ENCODE measurements around the gene NTRK3.

Gene NTRK3

DNA sequence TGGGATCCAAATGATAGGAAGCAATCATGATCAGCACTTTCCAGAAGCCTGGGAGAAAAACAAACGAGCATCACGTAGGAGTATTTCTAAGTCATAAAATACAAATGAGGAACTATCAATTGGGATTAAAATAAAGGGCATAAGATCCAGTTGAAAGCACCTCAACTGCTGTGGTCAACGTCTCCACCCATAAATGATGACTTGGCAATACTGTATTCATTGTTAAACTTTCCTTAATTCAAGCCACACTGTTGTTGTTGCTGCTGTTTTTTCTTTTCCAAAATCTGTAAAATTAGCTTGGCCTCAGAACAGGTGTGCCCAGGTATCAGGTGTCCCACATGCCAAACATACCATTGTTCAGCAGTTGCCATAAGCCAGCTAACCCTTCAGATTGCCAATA, 395.8 kb downstream of the NTRK3 start:
- DNase-seq (ENCODE audit: extremely low read depth, low read depth), result no peak

DNA sequence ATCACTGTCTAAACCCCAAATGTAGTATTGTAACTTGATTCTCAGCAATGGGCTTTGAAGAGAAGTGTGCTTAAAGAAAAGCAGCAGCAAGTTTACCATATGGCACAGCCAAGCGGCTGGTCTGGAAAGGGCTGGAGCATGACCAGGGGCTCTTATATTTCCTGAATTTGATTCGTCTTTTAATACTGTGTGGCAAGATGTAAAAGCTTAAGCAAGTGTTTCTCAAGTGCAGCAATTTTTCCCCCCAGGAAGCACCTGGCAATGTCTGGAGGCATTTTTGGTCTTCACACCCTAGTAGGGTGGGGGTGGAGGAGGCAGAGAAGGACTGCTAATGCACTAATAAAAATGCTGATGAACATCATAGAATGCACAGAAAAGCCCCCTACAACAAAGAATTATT, 397.9 kb downstream of the NTRK3 start:
- DNase-seq (ENCODE audit: extremely low read depth, low read depth), result no peak
- no peak for TF ChIP-seq CTCF (IDR thresholded peaks at IDR 0.05; ENCODE audit: low read depth, low read length)

More for the DNA sequence above, 395.8 kb downstream of the NTRK3 start:
- TF ChIP-seq CTCF (IDR thresholded peaks at IDR 0.05; ENCODE audit: low read depth, low read length), result no peak

DNA sequence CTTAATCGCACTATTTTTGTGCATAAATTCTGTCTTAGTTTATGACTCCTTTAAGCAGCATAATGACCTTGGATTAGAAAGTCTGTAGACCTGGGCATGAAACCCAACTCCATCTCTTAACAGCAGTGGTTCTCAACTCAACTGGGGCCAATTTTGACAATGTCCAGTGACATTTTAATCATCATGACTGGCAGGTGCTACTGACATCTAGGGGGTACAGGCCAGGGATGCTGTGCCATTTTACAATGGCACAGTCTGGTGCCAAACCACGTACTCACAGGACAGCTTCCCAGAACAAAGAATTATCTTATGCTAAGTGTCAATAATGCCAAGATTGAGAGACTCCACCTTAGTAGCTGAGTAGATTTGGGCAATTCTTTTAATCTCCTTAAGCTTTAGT, 405.0 kb downstream of the NTRK3 start:
- DNase-seq (ENCODE audit: extremely low read depth, low read depth), result no peak
- no peak for TF ChIP-seq CTCF (IDR thresholded peaks at IDR 0.05; ENCODE audit: low read depth, low read length)

GRCh38 chr15:87850916-87851315, 405.6 kb downstream of the NTRK3 start:
- no peak for DNase-seq (ENCODE audit: extremely low read depth, low read depth)

DNA sequence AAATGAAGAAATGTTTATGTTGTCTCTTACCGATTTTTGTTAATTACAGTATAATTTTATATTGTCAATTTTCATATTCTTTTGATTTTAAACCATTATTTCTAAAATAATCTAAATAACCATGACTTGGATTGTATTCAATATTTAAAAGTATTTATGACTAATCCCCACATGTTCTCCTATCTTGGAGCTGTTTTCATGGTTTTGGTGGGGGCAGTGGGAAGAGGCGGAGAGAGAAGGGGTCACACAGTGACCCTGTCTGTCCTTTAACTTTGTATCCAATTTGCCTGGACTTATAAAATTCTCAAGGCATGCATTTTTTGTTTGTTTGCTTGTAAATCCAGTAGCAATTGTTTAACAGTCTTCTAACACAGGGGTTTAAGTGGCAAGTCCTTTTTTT, 407.4 kb downstream of the NTRK3 start:
- no peak for TF ChIP-seq CTCF (IDR thresholded peaks at IDR 0.05; ENCODE audit: low read depth, low read length)
- no peak for DNase-seq (ENCODE audit: extremely low read depth, low read depth)

More at GRCh38 chr15:87850916-87851315, 405.6 kb downstream of the NTRK3 start:
- no peak for TF ChIP-seq CTCF (IDR thresholded peaks at IDR 0.05; ENCODE audit: low read depth, low read length)

GRCh38 chr15:87848012-87848411, 408.5 kb downstream of the NTRK3 start:
- DNase-seq (ENCODE audit: extremely low read depth, low read depth), result no peak

DNA sequence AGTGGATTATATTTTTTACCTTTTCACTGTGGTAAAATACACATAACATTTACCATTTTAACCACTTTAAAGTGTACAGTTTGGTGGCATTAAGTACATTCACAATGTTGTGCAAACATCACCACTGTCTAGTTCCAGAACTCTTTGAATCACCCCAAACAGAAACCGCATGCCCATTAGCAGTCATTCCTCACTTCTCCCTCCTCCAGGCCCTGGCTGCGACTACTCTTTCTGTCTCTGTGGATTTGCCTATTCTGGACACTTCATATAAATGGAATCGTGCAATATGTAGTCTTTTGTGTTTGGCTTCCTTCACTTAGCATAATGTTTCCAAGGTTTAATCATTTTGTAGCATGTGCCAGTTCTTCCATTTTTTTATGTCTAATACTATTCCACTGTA, 409.8 kb downstream of the NTRK3 start:
- TF ChIP-seq CTCF (IDR thresholded peaks at IDR 0.05; ENCODE audit: low read depth, low read length), result no peak
- DNase-seq (ENCODE audit: extremely low read depth, low read depth), result no peak

More at GRCh38 chr15:87848012-87848411, 408.5 kb downstream of the NTRK3 start:
- TF ChIP-seq CTCF (IDR thresholded peaks at IDR 0.05; ENCODE audit: low read depth, low read length), result no peak

Data from AG09319 (cell line).